Measurements from ENCODE around the gene TENM3. TPM values are rescaled to one million over a fixed set of nuclear protein-coding genes. Genes with fewer than 3 reads are reported as not detected.

The TENM3 gene
- total and polyA plus RNA-seq, 3 donors from 2014 or later: 10.9 to 42.7 (median 42.2) TPM

- WGBS, 2 donors: 92 to 95% methylated on average over 1 of the region's 1 CpG
- H3K9me3 ChIP-seq: no peaks in the 10 kb centered on the region
- TF ChIP-seq POLR2A (IDR thresholded peaks at IDR 0.05): no peak
- TF ChIP-seq CTCF (IDR thresholded peaks at IDR 0.05): no peak
- no peak overlapping the region for H3K27ac ChIP-seq
- no peak for DNase-seq
- H3K4me3 ChIP-seq: no peak overlapping the region
- H3K27me3 ChIP-seq: no peaks in the 10 kb centered on the region
- intact Hi-C loops (cut with DNase I; ENCODE audit: low total_unique reads): no loop called here
- H3K36me3 ChIP-seq (ENCODE audit: low read depth, missing control alignments): no peaks in the 10 kb centered on the region
- no peaks in the 10 kb centered on the region for H3K4me1 ChIP-seq
Observed at GRCh38 chr4:182337366-182337765, 94.2 kb downstream of the TENM3 start.

- no peak for TF ChIP-seq CTCF (IDR thresholded peaks at IDR 0.05)
- TF ChIP-seq POLR2A (IDR thresholded peaks at IDR 0.05): no peak
- WGBS, 2 donors: 83 to 85% methylated on average over 3 of the region's 3 CpGs
- Histone ChIP-seq H3K27me3 (no peaks in the 10 kb centered on the region), H3K9me3 (no peaks in the 10 kb centered on the region), H3K4me3 (no peak overlapping the region), H3K36me3 (ENCODE audit: low read depth, missing control alignments) (no peaks in the 10 kb centered on the region), H3K27ac (no peak overlapping the region), H3K4me1 (no peaks in the 10 kb centered on the region)
- no peak for DNase-seq
- intact Hi-C loops (cut with DNase I; ENCODE audit: low total_unique reads): no loop called here
Observed at GRCh38 chr4:182338063-182338462, 94.9 kb downstream of the TENM3 start.

- Histone ChIP-seq H3K27me3 (no peaks in the 10 kb centered on the region), H3K27ac (no peak overlapping the region), H3K9me3 (no peaks in the 10 kb centered on the region), H3K4me1 (no peaks in the 10 kb centered on the region), H3K36me3 (ENCODE audit: low read depth, missing control alignments) (no peaks in the 10 kb centered on the region), H3K4me3 (no peak overlapping the region)
- TF ChIP-seq CTCF (IDR thresholded peaks at IDR 0.05): no peak
- TF ChIP-seq POLR2A (IDR thresholded peaks at IDR 0.05): no peak
- no peak for DNase-seq
- intact Hi-C loops (cut with DNase I; ENCODE audit: low total_unique reads): no loop called here
- WGBS, 2 donors: 74 to 75% methylated on average over 2 of the region's 2 CpGs
Observed at GRCh38 chr4:182338746-182339145, 95.5 kb downstream of the TENM3 start.

- WGBS, 2 donors: 63 to 70% methylated on average over 4 of the region's 4 CpGs
- TF ChIP-seq POLR2A (IDR thresholded peaks at IDR 0.05) (no peak), CTCF (IDR thresholded peaks at IDR 0.05) (no peak)
- DNase-seq: no peak
- Histone ChIP-seq H3K27me3 (no peaks in the 10 kb centered on the region), H3K4me1 (no peaks in the 10 kb centered on the region), H3K4me3 (no peak overlapping the region), H3K27ac (no peak overlapping the region), H3K9me3 (no peaks in the 10 kb centered on the region), H3K36me3 (ENCODE audit: low read depth, missing control alignments) (no peaks in the 10 kb centered on the region)
- intact Hi-C loops (cut with DNase I; ENCODE audit: low total_unique reads): no loop called here
Observed at GRCh38 chr4:182339221-182339641, 96.0 kb downstream of the TENM3 start.

GRCh38 chr4:182343453-182343852, 100.3 kb downstream of the TENM3 start:
- Histone ChIP-seq H3K9me3 (no peaks in the 10 kb centered on the region), H3K4me3 (no peak overlapping the region), H3K27me3 (no peaks in the 10 kb centered on the region), H3K4me1 (no peaks in the 10 kb centered on the region), H3K36me3 (ENCODE audit: low read depth, missing control alignments) (no peaks in the 10 kb centered on the region), H3K27ac (no peak overlapping the region)
- intact Hi-C loops (cut with DNase I; ENCODE audit: low total_unique reads): no loop called here
- 68 to 81% methylated on average over 4 of the region's 4 CpGs for WGBS, 2 donors
- TF ChIP-seq CTCF (IDR thresholded peaks at IDR 0.05): no peak
- TF ChIP-seq POLR2A (IDR thresholded peaks at IDR 0.05): no peak
- no peak for DNase-seq

Measured in testis (tissue), 3 donors.